Ovary (tissue), 3 donors: Measurements from ENCODE around the gene ANTXRL.

Experiments used
- CTCF ChIP-seq, 3 donors: fragments of 450-650 bp in 2 of 3; fragments of 200-600 bp in 1 of 3; IDR thresholded peaks; one replicate each; pipeline versions ENCODE4 v1.5.1 to v1.8.0; 2016 to 2022; ENCODE audit warnings: antibody characterized with exemption in 3 of 3, mild to moderate bottlenecking in 1 of 3
- EP300 ChIP-seq: sonication (generic); formaldehyde crosslinking; IDR thresholded peaks from one replicate; pipeline ENCODE4 v1.6.1; 2017; ENCODE audit warnings: antibody characterized with exemption
- POLR2A ChIP-seq: fragments of 450-650 bp; IDR thresholded peaks from one replicate; pipeline ENCODE4 v1.6.1; 2017; ENCODE audit warnings: antibody characterized with exemption, mild to moderate bottlenecking, moderate library complexity
- donor health status: DM: no; HTN: no; CAD: no.

GRCh38 chr10:46255801-46256747 is 30.7 kb upstream of the ANTXRL start:
- TF ChIP-seq CTCF (IDR thresholded peaks at IDR 0.05): no peak
- no peak for TF ChIP-seq POLR2A
- no peak for TF ChIP-seq EP300
